Measurements from ENCODE around the gene ZNF561. TPM values are rescaled to one million over a fixed set of nuclear protein-coding genes. Genes with fewer than 3 reads are reported as not detected.
"Not testable (repeated sequence)": the region's sequence is repeated elsewhere in the genome, so short reads cannot be mapped to it uniquely, and the experiment has no call there.

Gene ZNF561
- 10 to 100 TPM; 20.6 to 50.5 (median 28.5) TPM for total RNA-seq

- peak within 1 kb of the TSS; percentile 74 to 94 (median 92) for H3K27ac ChIP-seq
- peak; percentile 90 for ATAC-seq
- no peaks in the 10 kb centered on the region for H3K9me3 ChIP-seq
- H3K4me3 ChIP-seq: peak within 1 kb of the TSS; percentile 44 to 77
- H3K27me3 ChIP-seq: no peaks in the 10 kb centered on the region
- peaks cover 0 to 30% of the 10 kb centered on the region in 2 donors for H3K36me3 ChIP-seq
- WGBS, 2 donors (ENCODE audit: low coverage in 1 of 2): 0% methylated on average over 8 to 25 of the region's 33 CpGs
- peaks cover 0 to 54% (median 7%) of the 10 kb centered on the region in 3 donors for H3K4me1 ChIP-seq
- no peak for TF ChIP-seq POLR2AphosphoS5 (IDR thresholded peaks at IDR 0.05)
- TF ChIP-seq POLR2A (IDR thresholded peaks at IDR 0.05): peak in 1 of 2 donors; percentile 26
- no peak for TF ChIP-seq EP300 (IDR thresholded peaks at IDR 0.05)
- TF ChIP-seq CTCF (IDR thresholded peaks at IDR 0.05): no peak
Measured at GRCh38 chr19:9621156-9622037, at the start of gene ZNF561. ZNF561 (minus strand) TSS chr19:9621232; CDS start chr19:9619456, 1,776 bp downstream.

- Histone ChIP-seq H3K4me1 (peaks cover 0 to 11% (median 0%) of the 10 kb centered on the region in 3 donors), H3K27me3 (no peaks in the 10 kb centered on the region), H3K27ac (no peak overlapping the region), H3K4me3 (no peak overlapping the region), H3K36me3 (peaks cover 0 to 31% of the 10 kb centered on the region in 2 donors), H3K9me3 (peaks cover 0 to 45% (median 0%) of the 10 kb centered on the region in 3 donors)
- 95 to 100% methylated on average over 2 of the region's 2 CpGs for WGBS, 2 donors (ENCODE audit: low coverage in 1 of 2)
- ATAC-seq: no peak
- no peak for TF ChIP-seq POLR2AphosphoS5 (IDR thresholded peaks at IDR 0.05)
- no peak for TF ChIP-seq POLR2A (IDR thresholded peaks at IDR 0.05)
- TF ChIP-seq CTCF (IDR thresholded peaks at IDR 0.05): no peak
- TF ChIP-seq EP300 (IDR thresholded peaks at IDR 0.05): no peak
Measured at GRCh38 chr19:9668544-9668943, 47.5 kb upstream of the ZNF561 start.

GRCh38 chr19:9667898-9668297 lies 46.9 kb upstream of the ZNF561 start:
- TF ChIP-seq CTCF (IDR thresholded peaks at IDR 0.05) (no peak), POLR2AphosphoS5 (IDR thresholded peaks at IDR 0.05) (no peak), EP300 (IDR thresholded peaks at IDR 0.05) (no peak), POLR2A (IDR thresholded peaks at IDR 0.05) (no peak)
- H3K36me3 ChIP-seq: peaks cover 0 to 31% of the 10 kb centered on the region in 2 donors
- peaks cover 0 to 38% (median 0%) of the 10 kb centered on the region in 3 donors for H3K9me3 ChIP-seq
- H3K4me1 ChIP-seq: peaks cover 0 to 4% (median 0%) of the 10 kb centered on the region in 3 donors
- ATAC-seq: no peak
- no peak overlapping the region for H3K4me3 ChIP-seq
- WGBS, 2 donors (ENCODE audit: low coverage in 1 of 2): 84 to 90% methylated on average over 3 of the region's 3 CpGs
- H3K27me3 ChIP-seq: no peaks in the 10 kb centered on the region
- H3K27ac ChIP-seq: no peak overlapping the region

GRCh38 chr19:9658769-9659168 lies 37.7 kb upstream of the ZNF561 start:
- Histone ChIP-seq H3K27me3 (no peaks in the 10 kb centered on the region), H3K4me1 (no peaks in the 10 kb centered on the region), H3K9me3 (peaks cover 0 to 10% (median 0%) of the 10 kb centered on the region in 3 donors), H3K36me3 (peaks cover 9 to 57% of the 10 kb centered on the region in 2 donors), H3K4me3 (no peak overlapping the region), H3K27ac (no peak overlapping the region)
- 81 to 100% methylated on average over 2 of the region's 2 CpGs for WGBS, 2 donors (ENCODE audit: low coverage in 1 of 2)
- TF ChIP-seq EP300 (IDR thresholded peaks at IDR 0.05) (no peak), POLR2AphosphoS5 (IDR thresholded peaks at IDR 0.05) (no peak), CTCF (IDR thresholded peaks at IDR 0.05) (no peak), POLR2A (IDR thresholded peaks at IDR 0.05) (no peak)
- ATAC-seq: no peak

- H3K4me1 ChIP-seq, ATAC-seq, H3K27ac ChIP-seq, H3K27me3 ChIP-seq, H3K4me3 ChIP-seq: not testable (repeated sequence)
- 95 to 98% methylated on average over 3 to 5 of the region's 5 CpGs for WGBS, 2 donors (ENCODE audit: low coverage in 1 of 2)
- H3K9me3 ChIP-seq: peaks cover 0 to 38% (median 0%) of the 10 kb centered on the region in 3 donors
- H3K36me3 ChIP-seq: peaks cover 19 to 100% of the 10 kb centered on the region in 2 donors
Measured at GRCh38 chr19:9653066-9653555, 32.1 kb upstream of the ZNF561 start.

- H3K27me3 ChIP-seq, H3K4me1 ChIP-seq, ATAC-seq, H3K27ac ChIP-seq, H3K4me3 ChIP-seq: not testable (repeated sequence)
- Histone ChIP-seq H3K9me3 (peaks cover 0 to 38% (median 0%) of the 10 kb centered on the region in 3 donors), H3K36me3 (peaks cover 19 to 99% of the 10 kb centered on the region in 2 donors)
- 92 to 100% methylated on average over 1 to 3 of the region's 3 CpGs for WGBS, 2 donors (ENCODE audit: low coverage in 1 of 2)
Measured at GRCh38 chr19:9651464-9651863, 30.4 kb upstream of the ZNF561 start.

Data from gastroesophageal sphincter (tissue), 4 donors.